ENCODE measurements around the gene DDX24.
"Not testable (repeated sequence)": the region's sequence is repeated elsewhere in the genome, so short reads cannot be mapped to it uniquely, and the experiment has no call there.

DDX24 gene

GRCh38 chr14:94077823-94078222 lies 3.2 kb downstream of the DDX24 start:
- DNase-seq (ENCODE audit: low read depth), result no peak

GRCh38 chr14:94077111-94077821 lies 3.7 kb downstream of the DDX24 start:
- no peak for DNase-seq (ENCODE audit: low read depth)

GRCh38 chr14:94075008-94075407 lies 6.0 kb downstream of the DDX24 start:
- no peak for DNase-seq (ENCODE audit: low read depth)

- no peak for DNase-seq (ENCODE audit: low read depth)
Measured at GRCh38 chr14:94074534-94074933, 6.5 kb downstream of the DDX24 start.

- DNase-seq (ENCODE audit: low read depth), result not testable (repeated sequence)
Measured at GRCh38 chr14:94072076-94072475, 8.9 kb downstream of the DDX24 start.

GRCh38 chr14:94066089-94066676 lies 14.8 kb downstream of the DDX24 start:
- DNase-seq (ENCODE audit: low read depth), result no peak

- DNase-seq (ENCODE audit: low read depth), result no peak
Measured at GRCh38 chr14:94062344-94062940, 18.6 kb downstream of the DDX24 start.

- DNase-seq (ENCODE audit: low read depth), result no peak
Measured at GRCh38 chr14:94059998-94060397, 21.0 kb downstream of the DDX24 start.

GRCh38 chr14:94058674-94059138 lies 22.3 kb downstream of the DDX24 start:
- DNase-seq (ENCODE audit: low read depth), result no peak

- no peak for DNase-seq (ENCODE audit: low read depth)
Measured at GRCh38 chr14:94058128-94058673, 22.8 kb downstream of the DDX24 start.

GRCh38 chr14:94056579-94057308 lies 24.3 kb downstream of the DDX24 start:
- no peak for DNase-seq (ENCODE audit: low read depth)

GRCh38 chr14:94054936-94055335 lies 26.1 kb downstream of the DDX24 start:
- DNase-seq (ENCODE audit: low read depth), result no peak

GRCh38 chr14:94054401-94054800 lies 26.6 kb downstream of the DDX24 start:
- no peak for DNase-seq (ENCODE audit: low read depth)

- no peak for DNase-seq (ENCODE audit: low read depth)
Measured at GRCh38 chr14:94052662-94053061, 28.3 kb downstream of the DDX24 start.

- DNase-seq (ENCODE audit: low read depth), result no peak
Measured at GRCh38 chr14:94052199-94052598, 28.8 kb downstream of the DDX24 start.

- DNase-seq (ENCODE audit: low read depth), result no peak
Measured at GRCh38 chr14:94051779-94052178, 29.2 kb downstream of the DDX24 start.

GRCh38 chr14:94051115-94051514 lies 29.9 kb downstream of the DDX24 start:
- no peak for DNase-seq (ENCODE audit: low read depth)

GRCh38 chr14:94050231-94050880 lies 30.6 kb downstream of the DDX24 start:
- no peak for DNase-seq (ENCODE audit: low read depth)

- no peak for DNase-seq (ENCODE audit: low read depth)
Measured at GRCh38 chr14:94049625-94050023, 31.4 kb downstream of the DDX24 start.

GRCh38 chr14:94048691-94049624 lies 32.0 kb downstream of the DDX24 start:
- DNase-seq (ENCODE audit: low read depth), result no peak

- DNase-seq (ENCODE audit: low read depth), result no peak
Measured at GRCh38 chr14:94047581-94047980, 33.4 kb downstream of the DDX24 start.

Measured in activated T-cell treated with anti-CD3 and anti-CD28 coated beads for 1 hour (primary cell).